Esophagus mucosa (tissue), 1 donor: ENCODE data around the gene BAZ2B. TPM values are rescaled to one million over a fixed set of nuclear protein-coding genes. Genes with fewer than 3 reads are reported as not detected.
"Not testable (repeated sequence)": the region's sequence is repeated elsewhere in the genome, so short reads cannot be mapped to it uniquely, and the experiment has no call there.

Experiments
- ATAC-seq: fragments of 200-7000 bp; cut with Tn5 transposase; one replicate; pipeline ENCODE4 v1.9.1; 2020
- total RNA-seq: library from RNA; stranded (reverse); gene quantifications from one replicate; pipeline ENCODE4 v1.2.4, GENCODE V29; 2023
- donor health status: DM: yes; HTN: yes; CAD: no.

BAZ2B gene
- 41.4 TPM for total RNA-seq

- ATAC-seq: peak; percentile 54
These were observed at the start of gene BAZ2B for GRCh38 chr2:159616286-159616701. Gene BAZ2B, minus strand, starts transcription at chr2:159616548. Its CDS starts 137,829 bp downstream, at chr2:159478719.

DNA sequence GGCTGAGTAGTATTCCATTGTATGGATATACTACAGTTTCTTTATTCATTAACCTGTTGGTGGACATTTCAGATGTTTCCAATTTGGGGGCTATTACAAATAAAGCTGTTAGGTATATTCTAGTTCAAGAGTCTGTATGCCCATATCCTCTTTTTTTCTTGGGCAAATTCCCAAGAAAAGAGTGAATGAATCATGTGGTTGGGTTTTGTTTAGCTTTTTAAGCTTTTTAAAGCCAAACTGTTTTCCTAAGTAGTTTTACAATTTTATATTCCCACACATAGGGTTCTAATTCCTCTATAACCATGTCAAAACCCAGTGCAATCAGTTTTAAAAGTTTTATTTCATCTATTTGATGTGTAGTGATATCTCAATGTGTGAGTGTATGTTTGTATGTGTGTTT lies 44.9 kb upstream of the BAZ2B start:
- no peak for ATAC-seq

DNA sequence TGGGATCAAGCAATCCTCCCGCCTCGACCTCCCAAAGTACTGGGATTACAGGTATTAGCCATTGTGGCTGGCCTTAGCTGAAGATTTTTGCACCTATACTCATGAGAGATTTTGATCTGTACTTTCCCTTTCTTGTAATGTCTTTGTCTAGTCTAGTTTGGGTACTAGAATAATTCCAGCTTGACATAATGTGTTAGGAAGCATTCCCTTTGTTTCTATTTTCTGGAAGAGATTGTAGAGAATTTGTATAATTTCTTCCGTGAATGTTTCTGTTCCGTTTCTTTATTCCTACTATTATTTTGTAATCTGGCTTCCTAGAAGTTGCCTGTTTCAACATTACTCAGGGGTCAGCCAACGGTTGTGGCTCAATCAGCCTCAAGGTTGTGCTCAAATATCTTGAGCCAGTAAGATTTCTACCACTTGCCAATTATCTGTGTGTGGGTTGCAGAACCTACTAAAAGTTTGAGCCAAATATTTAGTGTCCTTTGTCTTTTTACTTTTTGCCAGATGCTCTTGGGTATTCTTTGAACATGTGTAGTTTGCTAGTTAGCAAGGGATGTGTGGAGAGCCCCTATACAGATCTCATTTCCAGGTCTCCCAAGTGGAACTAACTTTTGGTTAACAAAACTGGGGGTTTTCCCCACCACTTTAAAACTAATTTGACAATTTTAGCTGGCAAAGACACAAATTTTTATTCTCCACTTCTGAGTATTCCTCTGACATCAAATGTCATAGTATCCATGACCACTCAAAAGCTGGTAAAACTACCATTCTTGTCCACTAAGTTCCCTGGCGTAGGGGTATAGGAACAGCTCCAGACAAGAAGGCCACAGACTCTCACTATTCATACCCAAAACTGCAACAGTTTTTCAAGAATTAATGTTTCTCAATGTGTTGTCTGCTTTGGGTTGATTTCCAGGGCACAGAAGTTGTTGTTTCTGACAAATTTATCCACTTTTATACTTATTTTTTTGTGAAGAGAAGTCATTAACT lies 42.8 kb upstream of the BAZ2B start:
- ATAC-seq: no peak

DNA sequence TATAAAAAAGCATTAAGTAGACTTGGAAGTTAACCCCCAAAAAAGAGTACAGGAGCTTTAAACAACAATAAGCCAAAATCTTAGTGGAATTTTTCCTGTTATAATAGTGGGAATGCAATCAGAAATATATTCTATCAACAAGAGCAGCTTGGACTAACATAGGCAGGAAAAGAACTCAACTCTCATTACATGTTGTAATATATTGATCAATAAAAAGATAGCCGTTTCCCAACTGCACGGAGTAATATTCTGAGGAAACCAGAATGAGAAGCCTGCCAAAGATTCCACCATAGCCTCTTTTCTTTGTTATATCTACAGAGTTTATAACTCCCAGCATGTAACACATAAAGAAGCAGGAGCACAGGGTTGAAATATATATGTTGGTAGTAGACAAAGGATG lies 37.6 kb upstream of the BAZ2B start:
- ATAC-seq: no peak

GRCh38 chr2:159651884-159652283 lies 35.5 kb upstream of the BAZ2B start:
- ATAC-seq: no peak

GRCh38 chr2:159650574-159650973 lies 34.2 kb upstream of the BAZ2B start:
- no peak for ATAC-seq

DNA sequence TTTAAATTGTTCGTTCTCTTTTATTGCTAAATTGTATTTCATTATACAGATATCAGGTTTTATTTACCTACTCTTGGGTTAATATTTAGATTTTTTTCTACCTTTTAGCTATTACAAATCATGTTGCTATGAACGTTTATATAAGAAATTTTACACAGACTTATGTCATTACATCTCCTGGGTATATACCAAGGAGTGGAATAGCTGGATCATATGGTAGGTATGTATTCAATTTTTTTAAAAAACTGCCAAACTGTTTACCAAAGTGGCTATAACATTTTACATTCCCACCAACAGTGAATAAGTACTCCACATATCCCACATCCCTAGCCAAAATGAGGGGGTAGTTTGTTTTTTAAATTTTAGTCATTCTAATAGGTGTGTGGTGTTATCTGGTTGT lies 32.3 kb upstream of the BAZ2B start:
- no peak for ATAC-seq

GRCh38 chr2:159647667-159648066 lies 31.3 kb upstream of the BAZ2B start:
- no peak for ATAC-seq

- ATAC-seq: no peak
These were observed 23.8 kb upstream of the BAZ2B start for GRCh38 chr2:159640176-159640575.

DNA sequence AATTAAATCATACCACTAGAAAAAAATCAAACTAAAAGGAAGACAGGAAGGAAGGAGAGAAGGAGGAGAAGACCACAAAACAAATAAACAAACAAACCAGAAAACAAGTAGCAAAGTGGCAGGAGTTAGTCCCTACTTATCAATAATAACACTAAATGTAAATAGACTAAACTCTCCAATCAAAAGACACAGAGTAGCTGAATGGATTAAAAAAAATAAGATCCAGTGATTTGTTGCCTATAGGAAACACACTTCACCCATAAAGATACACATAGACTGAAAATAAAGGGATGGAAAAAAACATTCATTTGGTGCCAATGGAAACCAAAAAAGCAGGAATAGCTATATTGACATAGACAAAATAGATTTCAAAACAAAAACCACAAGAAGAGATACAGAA lies 23.4 kb upstream of the BAZ2B start:
- no peak for ATAC-seq

DNA sequence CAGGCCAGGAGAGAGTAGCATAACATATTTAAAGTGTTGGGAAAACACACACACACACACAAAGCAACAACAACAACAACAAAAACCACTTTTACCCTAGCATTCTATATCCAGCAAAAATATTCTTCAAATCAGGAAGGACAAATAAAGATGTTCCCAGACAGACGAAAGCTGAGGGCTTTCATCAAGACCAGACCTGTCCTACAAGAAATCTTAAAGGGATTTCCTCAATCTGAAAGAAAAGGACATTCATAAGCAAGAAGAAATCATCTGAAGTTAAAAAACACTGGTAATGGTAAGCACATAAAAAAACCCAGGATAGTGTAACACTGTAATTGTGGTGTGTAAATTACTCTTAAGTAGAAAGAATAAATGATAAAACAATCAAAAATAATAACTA lies 22.7 kb upstream of the BAZ2B start:
- no peak for ATAC-seq

- ATAC-seq: no peak
These were observed 21.7 kb upstream of the BAZ2B start for GRCh38 chr2:159637988-159638501.

GRCh38 chr2:159637240-159637639 lies 20.9 kb upstream of the BAZ2B start:
- ATAC-seq: no peak

GRCh38 chr2:159635006-159635789 lies 18.9 kb upstream of the BAZ2B start:
- no peak for ATAC-seq

DNA sequence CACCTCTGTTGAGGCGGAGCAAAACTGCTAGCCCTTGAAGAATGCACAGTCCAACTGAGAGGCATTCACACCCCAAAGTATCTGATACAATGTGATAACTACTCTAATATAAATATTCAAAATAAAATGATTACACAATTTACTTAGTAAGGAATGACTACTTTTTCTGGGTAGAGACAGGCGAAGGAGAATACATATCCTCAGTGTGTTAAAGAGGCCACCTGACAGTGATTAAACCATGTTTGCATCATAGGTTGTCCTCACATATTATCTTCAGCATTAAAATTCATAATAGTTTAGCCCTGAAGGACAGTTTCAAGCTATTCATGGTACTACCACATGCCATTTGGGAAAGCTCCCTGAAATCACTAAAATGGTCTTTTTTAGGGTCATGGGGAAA lies 16.9 kb upstream of the BAZ2B start:
- ATAC-seq: no peak

- not testable (repeated sequence) for ATAC-seq
These were observed 9.3 kb upstream of the BAZ2B start for GRCh38 chr2:159625628-159626027.

- ATAC-seq: no peak
These were observed 7.1 kb upstream of the BAZ2B start for GRCh38 chr2:159623436-159623835.

- no peak for ATAC-seq
These were observed 6.6 kb upstream of the BAZ2B start for GRCh38 chr2:159622966-159623365.

- ATAC-seq: no peak
These were observed 4.4 kb upstream of the BAZ2B start for GRCh38 chr2:159620796-159621195.

GRCh38 chr2:159617646-159618045 lies 1.3 kb upstream of the BAZ2B start:
- ATAC-seq: no peak

GRCh38 chr2:159617100-159617499 lies 752 bp upstream of the BAZ2B start:
- no peak for ATAC-seq

DNA sequence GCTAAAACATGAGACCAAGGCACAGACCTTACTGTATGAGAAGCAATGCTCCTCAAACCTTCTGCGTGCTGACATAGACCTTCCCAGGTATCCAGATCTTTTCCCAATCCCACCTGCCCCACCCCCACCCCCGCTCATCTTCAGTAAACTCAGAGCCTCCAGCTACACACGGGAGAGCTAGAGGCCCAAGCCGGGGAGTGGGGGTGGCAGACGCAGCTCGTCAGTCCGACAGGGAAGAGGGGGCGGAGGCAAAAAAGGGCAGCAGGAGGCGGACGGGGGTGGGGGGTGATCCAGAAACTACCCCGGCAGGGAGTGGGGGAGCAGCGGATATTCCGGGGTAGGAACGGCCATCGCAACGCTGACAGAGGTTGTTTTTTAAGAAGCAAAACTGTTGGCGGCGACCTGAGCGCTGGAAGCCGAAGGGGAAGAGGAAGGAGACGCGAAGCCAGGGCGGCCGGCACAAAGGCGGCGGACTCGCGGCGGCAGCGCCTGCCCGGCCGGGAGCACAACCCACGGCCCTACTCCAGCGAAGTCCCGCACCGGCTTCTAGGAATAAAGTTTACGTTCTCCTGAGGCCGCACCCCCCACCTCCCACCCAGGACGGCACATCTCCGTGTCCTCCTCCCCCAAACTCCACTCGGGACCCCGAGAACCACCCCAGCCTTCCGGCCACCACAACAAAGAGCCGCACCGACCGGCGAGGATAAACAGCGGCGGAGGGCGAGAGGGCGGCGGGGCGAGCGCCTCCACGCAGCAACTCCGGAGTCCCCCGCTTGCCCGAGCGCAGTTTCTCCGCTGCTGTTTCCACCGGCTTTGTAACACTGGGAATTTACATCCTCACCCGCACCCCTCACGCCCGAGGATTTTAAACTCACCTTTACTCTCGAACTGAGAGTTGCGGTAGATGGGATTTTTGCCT lies 722 bp downstream of the BAZ2B start:
- ATAC-seq: peak; percentile 91
